ENCODE data around the gene IL17RD. TPM values are rescaled to one million over a fixed set of nuclear protein-coding genes. Genes with fewer than 3 reads are reported as not detected.

The IL17RD gene
- total and polyA plus RNA-seq, 2 of the 13 experiments (the other 11 are each of a cell fraction or from before 2014, with no cell fraction given): 0.28 to 0.31 TPM

DNA sequence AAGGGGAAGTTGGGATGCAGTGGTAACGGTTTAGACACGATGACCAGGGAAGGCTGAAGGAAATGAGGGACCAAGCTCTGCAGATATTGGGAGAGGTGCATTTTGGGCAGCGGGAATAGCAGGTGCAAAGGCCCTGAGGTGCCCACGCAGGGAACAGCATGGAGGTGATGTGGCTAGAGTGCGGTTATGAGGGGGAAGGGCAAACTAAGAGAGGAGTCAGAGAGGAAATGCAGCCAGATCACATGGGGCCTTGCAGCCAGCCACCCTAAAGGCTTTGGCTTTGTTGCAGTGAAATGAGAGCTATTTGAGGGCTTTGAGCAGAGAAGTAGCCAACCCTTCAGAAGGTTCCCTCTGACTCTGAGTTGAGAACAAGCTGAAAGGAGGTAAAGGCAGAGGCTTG is 102.1 kb downstream of the IL17RD start:
- H2AFZ ChIP-seq (ENCODE audit: low read length): no peak overlapping the region
- H3K4me2 ChIP-seq (ENCODE audit: low read depth, low read length): no peak overlapping the region
- no peak for FAIRE-seq
- no peak overlapping the region for H3K27ac ChIP-seq (ENCODE audit: extremely low read length, insufficient read depth, low read length)
- intact Hi-C loops (cut with micrococcal nuclease; ENCODE audit: unreplicated experiment): no loop called here
- TF ChIP-seq ZMYM3 (CRISPR knock-in tag; IDR thresholded peaks at IDR 0.05) (0 out of 2 replicates have a peak, but pooled peaks have one; percentile 44), ZBTB33 (CRISPR knock-in tag; IDR thresholded peaks at IDR 0.05) (0 out of 2 replicates have a peak, but pooled peaks have one; percentile 44), POGK (CRISPR knock-in tag; conservative IDR thresholded peaks at IDR 0.05) (no peak)
- no peaks in the 10 kb centered on the region for H3K27me3 ChIP-seq (ENCODE audit: control insufficient read depth in 1 of 2, insufficient read depth in 2 of 2, low read length in 2 of 2)
- ChIA-PET POLR2A (no interaction called here), CTCF (ENCODE audit: low intra/inter-chr PET ratio, low total read pairs) (no interaction called here)
- H3K9me3 ChIP-seq (ENCODE audit: low read length): no peaks in the 10 kb centered on the region
- no peak overlapping the region for H3K4me3 ChIP-seq (replicated peaks in 1 of 3; ENCODE audit: insufficient read depth in 1 of 3, low read depth in 2 of 3, low read length in 3 of 3)
- BruUV-seq (replicated peaks): no TSS peak
- WGBS (ENCODE audit: low lambda C conversion rate): 98% methylated on average over 5 of the region's 5 CpGs
- in situ Hi-C loops (cut with HindIII; ENCODE audit: extremely low pct_ligation_motif_present, low pct_unique_long_range_greater_than_20kb): no loop called here
- ATAC-seq: no peak
- no peak overlapping the region for H3K9ac ChIP-seq (ENCODE audit: insufficient read depth, low read depth, low read length)
- peaks cover 28% of the 10 kb centered on the region for H3K4me1 ChIP-seq (ENCODE audit: insufficient read depth, low read length)
- H3K79me2 ChIP-seq (ENCODE audit: insufficient read depth, low read length): peaks cover 2% of the 10 kb centered on the region
- H3K36me3 ChIP-seq (replicated peaks in 1 of 2; ENCODE audit: control insufficient read depth in 1 of 2, insufficient read depth in 2 of 2, low read length in 2 of 2): no peaks in the 10 kb centered on the region
- H4K20me1 ChIP-seq (ENCODE audit: insufficient read depth, low read length): no peaks in the 10 kb centered on the region
- no peak for DNase-seq (ENCODE audit: low spot score)

GRCh38 chr3:57062101-57062631 is 103.0 kb downstream of the IL17RD start:
- H4K20me1 ChIP-seq (ENCODE audit: insufficient read depth, low read length): no peaks in the 10 kb centered on the region
- no peak overlapping the region for H3K27ac ChIP-seq (ENCODE audit: extremely low read length, insufficient read depth, low read length)
- intact Hi-C loops (cut with micrococcal nuclease; ENCODE audit: unreplicated experiment): no loop called here
- ChIA-PET POLR2A (no interaction called here), CTCF (ENCODE audit: low intra/inter-chr PET ratio, low total read pairs) (no interaction called here)
- in situ Hi-C loops (cut with HindIII; ENCODE audit: extremely low pct_ligation_motif_present, low pct_unique_long_range_greater_than_20kb): no loop called here
- H3K4me3 ChIP-seq (replicated peaks in 1 of 3; ENCODE audit: insufficient read depth in 1 of 3, low read depth in 2 of 3, low read length in 3 of 3): no peak overlapping the region
- no peak for TF ChIP-seq ZNF329 (CRISPR knock-in tag; IDR thresholded peaks at IDR 0.05; ENCODE audit: low read depth)
- TF ChIP-seq ZBTB44 (CRISPR knock-in tag; IDR thresholded peaks at IDR 0.05): no peak
- TF ChIP-seq RBAK (CRISPR knock-in tag; IDR thresholded peaks at IDR 0.05): no peak
- no peak for TF ChIP-seq KLF9 (CRISPR knock-in tag; IDR thresholded peaks at IDR 0.05; ENCODE audit: low read depth)
- TF ChIP-seq, protein P1, sequence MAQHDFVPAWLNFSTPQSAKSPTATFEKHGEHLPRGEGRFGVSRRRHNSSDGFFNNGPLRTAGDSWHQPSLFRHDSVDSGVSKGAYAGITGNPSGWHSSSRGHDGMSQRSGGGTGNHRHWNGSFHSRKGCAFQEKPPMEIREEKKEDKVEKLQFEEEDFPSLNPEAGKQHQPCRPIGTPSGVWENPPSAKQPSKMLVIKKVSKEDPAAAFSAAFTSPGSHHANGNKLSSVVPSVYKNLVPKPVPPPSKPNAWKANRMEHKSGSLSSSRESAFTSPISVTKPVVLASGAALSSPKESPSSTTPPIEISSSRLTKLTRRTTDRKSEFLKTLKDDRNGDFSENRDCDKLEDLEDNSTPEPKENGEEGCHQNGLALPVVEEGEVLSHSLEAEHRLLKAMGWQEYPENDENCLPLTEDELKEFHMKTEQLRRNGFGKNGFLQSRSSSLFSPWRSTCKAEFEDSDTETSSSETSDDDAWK (CRISPR knock-in tag; IDR thresholded peaks at IDR 0.05): no peak
- no peak for TF ChIP-seq MTA3 (CRISPR knock-in tag; IDR thresholded peaks at IDR 0.05)
- TF ChIP-seq ZFP36 (IDR thresholded peaks at IDR 0.05; ENCODE audit: borderline replicate concordance, low read depth, low read length, partially characterized antibody): no peak
- no peak for TF ChIP-seq AHR (CRISPR knock-in tag; IDR thresholded peaks at IDR 0.05)
- TF ChIP-seq SSRP1 (CRISPR knock-in tag; IDR thresholded peaks at IDR 0.05): no peak
- no peaks in the 10 kb centered on the region for H3K27me3 ChIP-seq (ENCODE audit: control insufficient read depth in 1 of 2, insufficient read depth in 2 of 2, low read length in 2 of 2)
- H3K9me3 ChIP-seq (ENCODE audit: low read length): no peaks in the 10 kb centered on the region
- peaks cover 2% of the 10 kb centered on the region for H3K79me2 ChIP-seq (ENCODE audit: insufficient read depth, low read length)
- H3K36me3 ChIP-seq (replicated peaks in 1 of 2; ENCODE audit: control insufficient read depth in 1 of 2, insufficient read depth in 2 of 2, low read length in 2 of 2): no peaks in the 10 kb centered on the region
- WGBS (ENCODE audit: low lambda C conversion rate): 84% methylated on average over 8 of the region's 9 CpGs
- H3K9ac ChIP-seq (ENCODE audit: insufficient read depth, low read depth, low read length): no peak overlapping the region
- H2AFZ ChIP-seq (ENCODE audit: low read length): no peak overlapping the region
- no TSS peak for BruUV-seq (replicated peaks)
- FAIRE-seq (no peak), DNase-seq (ENCODE audit: low spot score) (no peak), ATAC-seq (no peak)
- peaks cover 28% of the 10 kb centered on the region for H3K4me1 ChIP-seq (ENCODE audit: insufficient read depth, low read length)
- H3K4me2 ChIP-seq (ENCODE audit: low read depth, low read length): no peak overlapping the region

Measured in HepG2 (cell line).